ENCODE results near the gene NEU2.
"Not testable (repeated sequence)": the region's sequence is repeated elsewhere in the genome, so short reads cannot be mapped to it uniquely, and the experiment has no call there.

NEU2 gene

GRCh38 chr2:233035426-233036161 is 3.1 kb downstream of the NEU2 start:
- no peak for DNase-seq

- no peak for DNase-seq
Measured at GRCh38 chr2:233036162-233036838, 3.8 kb downstream of the NEU2 start.

GRCh38 chr2:233037078-233037477 is 4.6 kb downstream of the NEU2 start:
- DNase-seq, result no peak

GRCh38 chr2:233039212-233039845 is 6.9 kb downstream of the NEU2 start:
- DNase-seq, result no peak

- no peak for DNase-seq
Measured at GRCh38 chr2:233039846-233040530, 7.5 kb downstream of the NEU2 start.

- no peak for DNase-seq
Measured at GRCh38 chr2:233040571-233040970, 8.1 kb downstream of the NEU2 start.

GRCh38 chr2:233041722-233042323 is 9.4 kb downstream of the NEU2 start:
- DNase-seq, result no peak

GRCh38 chr2:233042549-233042948 is 10.1 kb downstream of the NEU2 start:
- DNase-seq, result no peak

GRCh38 chr2:233044974-233045605 is 12.6 kb downstream of the NEU2 start:
- no peak for DNase-seq

- DNase-seq, result no peak
Measured at GRCh38 chr2:233047206-233047605, 14.7 kb downstream of the NEU2 start.

GRCh38 chr2:233047667-233048066 is 15.2 kb downstream of the NEU2 start:
- DNase-seq, result no peak

GRCh38 chr2:233048569-233049193 is 16.2 kb downstream of the NEU2 start:
- no peak for DNase-seq

GRCh38 chr2:233049194-233049761 is 16.8 kb downstream of the NEU2 start:
- no peak for DNase-seq

- no peak for DNase-seq
Measured at GRCh38 chr2:233051241-233052149, 19.0 kb downstream of the NEU2 start.

GRCh38 chr2:233052517-233052916 is 20.0 kb downstream of the NEU2 start:
- not testable (repeated sequence) for DNase-seq

GRCh38 chr2:233053928-233054784 is 21.7 kb downstream of the NEU2 start:
- peak; percentile 75 for DNase-seq

GRCh38 chr2:233055362-233055761 is 22.9 kb downstream of the NEU2 start:
- DNase-seq, result no peak

GRCh38 chr2:233056961-233057605 is 24.6 kb downstream of the NEU2 start:
- DNase-seq, result no peak

Data from CD4-positive, alpha-beta T cell treated with Interleukin-10 for 1 hour (primary cell).